HCT116 (cell line): ENCODE data around the gene SNN.

Experiments used
- CTCF ChIP-seq, 3 experiments: fragments of 200-600 bp in 1 of 3; sonication (generic) in 1 of 3; IDR thresholded peaks in 2 of 3; conservative IDR thresholded peaks in 1 of 3; 2 replicates each; pipeline ENCODE4 v1.5.1; 2012 to 2017; ENCODE audit warnings: low read depth in 2 of 3, low read length in 2 of 3, antibody characterized with exemption in 1 of 3, borderline replicate concordance in 1 of 3, control low read depth in 1 of 3, mild to moderate bottlenecking in 1 of 3, mixed read lengths in 1 of 3, mixed run types in 1 of 3, moderate library complexity in 1 of 3; ENCODE audit not compliant: insufficient read depth in 1 of 3
- ELF1 ChIP-seq: IDR thresholded peaks from 2 replicates; pipeline ENCODE4 v1.6.1; 2012; ENCODE audit warnings: low read depth, borderline replicate concordance
- EZH2phosphoT487 ChIP-seq: fragments of 200-600 bp; IDR thresholded peaks from 2 replicates; pipeline ENCODE4 v1.6.1; 2018; ENCODE audit warnings: antibody characterized with exemption, borderline replicate concordance
- POLR2A ChIP-seq: IDR thresholded peaks from 2 replicates; pipeline ENCODE4 v1.7.0; 2011; ENCODE audit warnings: borderline replicate concordance; ENCODE audit not compliant: insufficient read depth, insufficient read length; ENCODE audit errors: extremely low read depth
- POLR2AphosphoS5 ChIP-seq: IDR thresholded peaks from 2 replicates; pipeline ENCODE4 v1.6.1; 2011; ENCODE audit warnings: mild to moderate bottlenecking, low read depth, low read length, moderate library complexity
- RAD21 ChIP-seq: IDR thresholded peaks from 2 replicates; pipeline ENCODE4 v1.6.1; 2012; ENCODE audit warnings: low read depth, mild to moderate bottlenecking
- REST ChIP-seq: IDR thresholded peaks from 2 replicates; pipeline ENCODE4 v1.6.1; 2012; ENCODE audit warnings: low read depth
- SP1 ChIP-seq: IDR thresholded peaks from 2 replicates; pipeline ENCODE4 v1.6.1; 2012; ENCODE audit warnings: low read depth
- TCF7L2 ChIP-seq: IDR thresholded peaks from 2 replicates; pipeline ENCODE4 v1.7.0; 2011; ENCODE audit warnings: borderline replicate concordance, inconsistent platforms; ENCODE audit not compliant: insufficient read depth, insufficient read length; ENCODE audit errors: extremely low read depth
- YY1 ChIP-seq: IDR thresholded peaks from 2 replicates; pipeline ENCODE4 v1.6.1; 2011; ENCODE audit warnings: low read length, low read depth, moderate library complexity, mild to moderate bottlenecking; ENCODE audit not compliant: insufficient replicate concordance; ENCODE audit errors: extremely low read depth
- ZFX ChIP-seq: fragments of 450-650 bp; IDR thresholded peaks from 2 replicates; pipeline ENCODE4 v1.6.1; 2017
- TF ChIP-seq, protein P1 (sequence below): IDR thresholded peaks from 2 replicates; pipeline ENCODE4 v1.6.1; 2012
- TF ChIP-seq, protein P2 (sequence below): IDR thresholded peaks from 2 replicates; pipeline ENCODE4 v1.6.1; 2011; ENCODE audit warnings: mild to moderate bottlenecking, low read length, moderate library complexity; ENCODE audit not compliant: insufficient replicate concordance; ENCODE audit errors: extremely low read depth

- TF ChIP-seq POLR2A, result no peak
- TF ChIP-seq CTCF (IDR thresholded peaks at IDR 0.05 in 2 of 3, conservative IDR thresholded peaks at IDR 0.05 in 1 of 3; ENCODE audit: borderline replicate concordance in 1 of 3, insufficient read depth in 1 of 3, low read depth in 2 of 3, low read length in 2 of 3), result no peak
- no peak for TF ChIP-seq EZH2phosphoT487
- TF ChIP-seq, protein P1, sequence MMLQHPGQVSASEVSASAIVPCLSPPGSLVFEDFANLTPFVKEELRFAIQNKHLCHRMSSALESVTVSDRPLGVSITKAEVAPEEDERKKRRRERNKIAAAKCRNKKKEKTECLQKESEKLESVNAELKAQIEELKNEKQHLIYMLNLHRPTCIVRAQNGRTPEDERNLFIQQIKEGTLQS, result no peak
- TF ChIP-seq, protein P2, sequence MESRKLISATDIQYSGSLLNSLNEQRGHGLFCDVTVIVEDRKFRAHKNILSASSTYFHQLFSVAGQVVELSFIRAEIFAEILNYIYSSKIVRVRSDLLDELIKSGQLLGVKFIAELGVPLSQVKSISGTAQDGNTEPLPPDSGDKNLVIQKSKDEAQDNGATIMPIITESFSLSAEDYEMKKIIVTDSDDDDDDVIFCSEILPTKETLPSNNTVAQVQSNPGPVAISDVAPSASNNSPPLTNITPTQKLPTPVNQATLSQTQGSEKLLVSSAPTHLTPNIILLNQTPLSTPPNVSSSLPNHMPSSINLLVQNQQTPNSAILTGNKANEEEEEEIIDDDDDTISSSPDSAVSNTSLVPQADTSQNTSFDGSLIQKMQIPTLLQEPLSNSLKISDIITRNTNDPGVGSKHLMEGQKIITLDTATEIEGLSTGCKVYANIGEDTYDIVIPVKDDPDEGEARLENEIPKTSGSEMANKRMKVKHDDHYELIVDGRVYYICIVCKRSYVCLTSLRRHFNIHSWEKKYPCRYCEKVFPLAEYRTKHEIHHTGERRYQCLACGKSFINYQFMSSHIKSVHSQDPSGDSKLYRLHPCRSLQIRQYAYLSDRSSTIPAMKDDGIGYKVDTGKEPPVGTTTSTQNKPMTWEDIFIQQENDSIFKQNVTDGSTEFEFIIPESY, result no peak
- TF ChIP-seq POLR2AphosphoS5, result no peak
- TF ChIP-seq YY1, result no peak
- TF ChIP-seq REST, result no peak
- no peak for TF ChIP-seq RAD21
- no peak for TF ChIP-seq TCF7L2
- TF ChIP-seq SP1, result no peak
- TF ChIP-seq ZFX, result no peak
- TF ChIP-seq ELF1, result no peak
Observed at GRCh38 chr16:11689031-11689840, 21.0 kb downstream of the SNN start.
